ENCODE measurements around the gene SNIP1. TPM values are rescaled to one million over a fixed set of nuclear protein-coding genes. Genes with fewer than 3 reads are reported as not detected.

Gene SNIP1
- total and polyA plus RNA-seq, 8 donors: 3.6 to 132 (median 16.0) TPM

DNA sequence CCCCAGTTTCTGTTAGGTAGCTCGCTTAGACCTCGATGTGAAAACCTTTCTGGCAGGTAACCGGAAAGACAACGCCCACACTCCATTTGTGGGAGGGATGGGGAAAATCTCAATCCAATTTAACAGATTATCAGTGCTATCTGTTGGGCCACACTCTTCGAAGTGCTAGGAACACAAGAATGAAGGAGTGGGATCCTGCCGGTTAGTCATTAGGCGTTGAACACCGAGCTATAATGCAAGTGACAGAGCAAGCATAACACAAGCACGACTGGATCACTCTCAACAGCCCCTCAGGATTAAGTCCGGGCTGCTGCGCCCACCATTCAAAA is 531 bp downstream of the SNIP1 start:
- no peak for TF ChIP-seq POLR2AphosphoS5 (IDR thresholded peaks at IDR 0.05)
- no peak for TF ChIP-seq CTCF (IDR thresholded peaks at IDR 0.05)
- TF ChIP-seq EP300 (IDR thresholded peaks at IDR 0.05): no peak
- TF ChIP-seq POLR2A (IDR thresholded peaks at IDR 0.05): no peak
- DNase-seq: no peak
- Histone ChIP-seq H3K36me3 (peaks cover 11 to 40% (median 38%) of the 10 kb centered on the region in 4 donors), H3K4me1 (peaks cover 28 to 69% (median 44%) of the 10 kb centered on the region in 4 donors), H3K27me3 (no peaks in the 10 kb centered on the region), H3K27ac (peak overlapping the region; percentile 81 to 96 (median 89)), H3K9me3 (no peaks in the 10 kb centered on the region), H3K4me3 (peak overlapping the region; percentile 74 to 99 (median 92))
- intact Hi-C loops (cut with DNase I; ENCODE audit: low total_unique reads): no loop called here
- WGBS, 5 donors: 1 to 6% (median 2%) methylated on average over 11 of the region's 11 CpGs

DNA sequence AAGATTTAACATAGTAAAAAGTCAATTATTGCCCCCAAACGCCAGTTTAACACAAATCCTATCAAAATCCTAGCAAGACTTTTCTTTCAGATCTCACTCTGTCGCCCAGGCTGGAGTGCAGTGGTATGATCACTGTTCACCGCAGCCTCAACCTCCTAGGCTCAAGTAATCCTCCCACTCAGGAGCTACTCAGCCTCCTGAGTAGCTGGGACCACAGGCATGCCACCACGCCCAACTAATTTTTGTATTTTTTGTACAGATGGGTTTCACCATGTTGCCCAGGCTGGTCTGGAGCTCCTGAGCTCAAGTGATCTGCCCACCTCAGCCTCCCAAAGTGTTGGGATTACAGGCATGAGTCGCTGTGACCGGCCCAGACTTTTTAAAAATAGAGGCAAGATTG is 4.8 kb downstream of the SNIP1 start:
- no peaks in the 10 kb centered on the region for H3K27me3 ChIP-seq
- no peak for DNase-seq
- H3K36me3 ChIP-seq: peaks cover 37 to 82% (median 79%) of the 10 kb centered on the region in 4 donors
- no peak for TF ChIP-seq CTCF (IDR thresholded peaks at IDR 0.05)
- no peak for TF ChIP-seq POLR2A (IDR thresholded peaks at IDR 0.05)
- no peak for TF ChIP-seq POLR2AphosphoS5 (IDR thresholded peaks at IDR 0.05)
- TF ChIP-seq EP300 (IDR thresholded peaks at IDR 0.05): no peak
- no peaks in the 10 kb centered on the region for H3K9me3 ChIP-seq
- no peak overlapping the region for H3K27ac ChIP-seq
- 89 to 96% (median 95%) methylated on average over 6 of the region's 6 CpGs for WGBS, 5 donors
- peaks cover 15 to 45% (median 22%) of the 10 kb centered on the region in 4 donors for H3K4me1 ChIP-seq
- intact Hi-C loops (cut with DNase I; ENCODE audit: low total_unique reads): no loop called here
- no peak overlapping the region for H3K4me3 ChIP-seq

DNA sequence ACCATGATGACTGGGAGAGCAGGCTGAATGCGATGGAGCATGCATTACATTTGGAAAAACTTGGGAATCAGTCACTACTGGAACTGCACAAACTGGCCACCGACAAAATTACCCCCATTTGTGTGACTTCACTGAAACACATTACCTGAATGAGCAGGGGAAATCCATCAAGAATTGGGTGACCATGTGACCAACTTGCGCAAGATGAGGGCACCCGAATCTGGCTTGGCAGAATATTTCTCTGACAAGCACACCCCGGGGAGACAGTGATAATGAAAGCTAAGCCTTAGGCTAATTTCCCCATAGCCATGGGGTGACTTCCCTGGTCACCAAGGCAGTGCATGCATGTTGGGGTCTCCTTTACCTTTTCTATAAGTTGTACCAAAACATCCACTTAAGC is 9.1 kb downstream of the SNIP1 start:
- Histone ChIP-seq H3K4me1 (peaks cover 0 to 9% (median 0%) of the 10 kb centered on the region in 4 donors), H3K9me3 (no peaks in the 10 kb centered on the region), H3K4me3 (no peak overlapping the region), H3K36me3 (peaks cover 34 to 97% (median 91%) of the 10 kb centered on the region in 4 donors), H3K27ac (no peak overlapping the region), H3K27me3 (no peaks in the 10 kb centered on the region)
- no peak for TF ChIP-seq EP300 (IDR thresholded peaks at IDR 0.05)
- no peak for TF ChIP-seq CTCF (IDR thresholded peaks at IDR 0.05)
- TF ChIP-seq POLR2A (IDR thresholded peaks at IDR 0.05): no peak
- TF ChIP-seq POLR2AphosphoS5 (IDR thresholded peaks at IDR 0.05): no peak
- intact Hi-C loops (cut with DNase I; ENCODE audit: low total_unique reads): no loop called here
- DNase-seq: no peak
- WGBS, 5 donors: 76 to 85% (median 79%) methylated on average over 5 of the region's 5 CpGs

- 95 to 99% (median 97%) methylated on average over 21 of the region's 21 CpGs for WGBS, 5 donors
These were observed 9.6 kb downstream of the SNIP1 start for GRCh38 chr1:37544530-37544929.

More at GRCh38 chr1:37544530-37544929, 9.6 kb downstream of the SNIP1 start:
- Histone ChIP-seq H3K27ac (no peak overlapping the region), H3K4me1 (peaks cover 0 to 4% (median 0%) of the 10 kb centered on the region in 4 donors), H3K4me3 (no peak overlapping the region), H3K36me3 (peaks cover 36 to 97% (median 94%) of the 10 kb centered on the region in 4 donors), H3K27me3 (no peaks in the 10 kb centered on the region), H3K9me3 (no peaks in the 10 kb centered on the region)
- intact Hi-C loops (cut with DNase I; ENCODE audit: low total_unique reads): no loop called here
- no peak for DNase-seq
- TF ChIP-seq EP300 (IDR thresholded peaks at IDR 0.05) (no peak), POLR2AphosphoS5 (IDR thresholded peaks at IDR 0.05) (no peak), POLR2A (IDR thresholded peaks at IDR 0.05) (no peak), CTCF (IDR thresholded peaks at IDR 0.05) (no peak)
